Spleen (tissue), 7 donors: ENCODE results near the gene GFPT1.

Experiments
- POLR2A ChIP-seq, 3 donors: fragments of 450-650 bp; IDR thresholded peaks; one replicate each; pipeline ENCODE4 v1.5.1; 2017; ENCODE audit warnings: antibody characterized with exemption in 3 of 3, mild to moderate bottlenecking in 1 of 3
- POLR2AphosphoS5 ChIP-seq, 3 donors: sonication (generic); formaldehyde crosslinking; IDR thresholded peaks; one replicate each; pipeline ENCODE4 v1.5.1; 2017; ENCODE audit warnings: antibody characterized with exemption in 3 of 3
- TF ChIP-seq, protein P1 (sequence below), 11 experiments: fragments of 200-600 bp in 7 of 11; fragments of 450-650 bp in 4 of 11; sonication (generic) in 4 of 11; IDR thresholded peaks in 8 of 11; conservative IDR thresholded peaks in 3 of 11; 1 replicate in 7 of 11; 2 replicates in 4 of 11; pipeline versions ENCODE4 v1.4.0 to v1.8.0; 2016 to 2021; ENCODE audit warnings: antibody characterized with exemption in 11 of 11, inconsistent platforms in 4 of 11, mild to moderate bottlenecking in 1 of 11
- donor health status: DM: no; HTN: no; CAD: no; lungs with moderate emphysema.
- donor health status: DM: no; HTN: no; CAD: no.
- donor health status: DM: no; HTN: no; CAD: no.

DNA sequence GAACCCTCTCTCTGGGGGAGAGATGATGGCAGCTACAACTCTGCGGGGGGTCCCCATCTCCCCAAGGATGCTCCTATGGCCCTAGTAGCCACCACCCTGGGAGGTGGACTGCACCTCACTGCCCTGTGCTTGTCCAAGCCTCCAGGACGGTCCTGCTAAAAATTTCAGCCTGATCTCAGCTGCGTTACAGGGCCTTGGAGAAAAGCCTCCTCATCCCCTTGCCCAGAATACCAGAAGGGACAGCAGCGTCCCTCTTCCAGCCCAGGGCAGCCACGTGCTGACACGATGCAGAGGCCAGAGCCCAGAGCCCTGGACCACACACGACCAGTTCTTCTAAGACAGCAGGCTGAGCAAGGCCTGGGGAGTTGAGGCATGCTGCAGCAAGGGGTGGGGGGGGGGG is 81.9 kb downstream of the GFPT1 start:
- TF ChIP-seq, protein P1, sequence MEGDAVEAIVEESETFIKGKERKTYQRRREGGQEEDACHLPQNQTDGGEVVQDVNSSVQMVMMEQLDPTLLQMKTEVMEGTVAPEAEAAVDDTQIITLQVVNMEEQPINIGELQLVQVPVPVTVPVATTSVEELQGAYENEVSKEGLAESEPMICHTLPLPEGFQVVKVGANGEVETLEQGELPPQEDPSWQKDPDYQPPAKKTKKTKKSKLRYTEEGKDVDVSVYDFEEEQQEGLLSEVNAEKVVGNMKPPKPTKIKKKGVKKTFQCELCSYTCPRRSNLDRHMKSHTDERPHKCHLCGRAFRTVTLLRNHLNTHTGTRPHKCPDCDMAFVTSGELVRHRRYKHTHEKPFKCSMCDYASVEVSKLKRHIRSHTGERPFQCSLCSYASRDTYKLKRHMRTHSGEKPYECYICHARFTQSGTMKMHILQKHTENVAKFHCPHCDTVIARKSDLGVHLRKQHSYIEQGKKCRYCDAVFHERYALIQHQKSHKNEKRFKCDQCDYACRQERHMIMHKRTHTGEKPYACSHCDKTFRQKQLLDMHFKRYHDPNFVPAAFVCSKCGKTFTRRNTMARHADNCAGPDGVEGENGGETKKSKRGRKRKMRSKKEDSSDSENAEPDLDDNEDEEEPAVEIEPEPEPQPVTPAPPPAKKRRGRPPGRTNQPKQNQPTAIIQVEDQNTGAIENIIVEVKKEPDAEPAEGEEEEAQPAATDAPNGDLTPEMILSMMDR (IDR thresholded peaks at IDR 0.05 in 8 of 11, conservative IDR thresholded peaks at IDR 0.05 in 3 of 11) = no peak
- TF ChIP-seq POLR2AphosphoS5 (IDR thresholded peaks at IDR 0.05) (no peak), POLR2A (IDR thresholded peaks at IDR 0.05) (no peak)
